Measurements from ENCODE around the gene BABAM2.

DNA sequence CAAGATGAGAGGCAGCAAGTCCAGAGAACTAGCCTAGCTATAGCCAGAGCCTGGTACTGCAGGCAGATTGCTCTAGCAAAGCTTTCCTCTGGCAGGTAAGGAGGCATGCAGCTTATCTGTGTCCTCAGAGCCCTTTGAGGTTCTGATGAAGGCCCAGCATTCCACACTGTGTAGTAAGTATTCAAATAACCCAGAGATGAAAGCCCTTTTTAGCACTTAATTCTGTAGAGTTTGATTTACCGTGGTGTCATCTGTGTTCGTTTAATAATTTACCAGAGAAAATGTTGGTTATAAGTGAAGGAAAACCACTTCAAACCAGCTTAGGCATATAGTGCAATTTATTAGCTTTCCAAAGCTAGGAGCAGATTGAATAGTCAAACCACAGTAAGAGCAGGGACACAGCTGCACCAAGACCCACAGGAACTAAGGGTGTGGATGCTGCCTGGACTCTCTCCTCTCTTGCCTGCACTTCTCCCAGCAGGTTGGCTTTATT is 226.6 kb downstream of the BABAM2 start:
- TF ChIP-seq, protein P1, sequence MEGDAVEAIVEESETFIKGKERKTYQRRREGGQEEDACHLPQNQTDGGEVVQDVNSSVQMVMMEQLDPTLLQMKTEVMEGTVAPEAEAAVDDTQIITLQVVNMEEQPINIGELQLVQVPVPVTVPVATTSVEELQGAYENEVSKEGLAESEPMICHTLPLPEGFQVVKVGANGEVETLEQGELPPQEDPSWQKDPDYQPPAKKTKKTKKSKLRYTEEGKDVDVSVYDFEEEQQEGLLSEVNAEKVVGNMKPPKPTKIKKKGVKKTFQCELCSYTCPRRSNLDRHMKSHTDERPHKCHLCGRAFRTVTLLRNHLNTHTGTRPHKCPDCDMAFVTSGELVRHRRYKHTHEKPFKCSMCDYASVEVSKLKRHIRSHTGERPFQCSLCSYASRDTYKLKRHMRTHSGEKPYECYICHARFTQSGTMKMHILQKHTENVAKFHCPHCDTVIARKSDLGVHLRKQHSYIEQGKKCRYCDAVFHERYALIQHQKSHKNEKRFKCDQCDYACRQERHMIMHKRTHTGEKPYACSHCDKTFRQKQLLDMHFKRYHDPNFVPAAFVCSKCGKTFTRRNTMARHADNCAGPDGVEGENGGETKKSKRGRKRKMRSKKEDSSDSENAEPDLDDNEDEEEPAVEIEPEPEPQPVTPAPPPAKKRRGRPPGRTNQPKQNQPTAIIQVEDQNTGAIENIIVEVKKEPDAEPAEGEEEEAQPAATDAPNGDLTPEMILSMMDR (IDR thresholded peaks at IDR 0.05; ENCODE audit: borderline replicate concordance, extremely low read depth, low read length, poor library complexity, severe bottlenecking): no peak
- TF ChIP-seq EZH2 (IDR thresholded peaks at IDR 0.05; ENCODE audit: borderline replicate concordance, low read depth, low read length, severe bottlenecking): no peak

All from DND-41 (cell line).